Stimulated activated effector memory CD8-positive, alpha-beta T cell treated with anti-CD3 and anti-CD28 coated beads, Interleukin-12 subunit alpha, Interleukin-12 subunit beta, amount 100 ng/mL, for 72 hours (primary cell): ENCODE data around the gene SHROOM2.
A peak's percentile ranks its signal among the peaks of the same experiment; 100 is the strongest.

Experiments
- ATAC-seq: fragments of 150-1000 bp; cut with Tn5 transposase; 2 replicates; pipeline ENCODE4 v1.10.0; 2021
- DNase-seq, 2 donors: peaks; one replicate each; pipeline ENCODE4 v3.0.0; 2021 to 2022; ENCODE audit warnings: low spot score in 2 of 2
- H3K27ac Mint-ChIP-seq: one replicate; pipeline ENCODE4 v1.8.0; 2022; ENCODE audit warnings: mild to moderate bottlenecking, mixed read lengths
- H3K36me3 Mint-ChIP-seq: one replicate; pipeline ENCODE4 v1.8.0; 2022; ENCODE audit warnings: mild to moderate bottlenecking, mixed read lengths
- H3K4me1 Mint-ChIP-seq: one replicate; pipeline ENCODE4 v1.8.0; 2022; ENCODE audit warnings: mixed read lengths
- H3K4me3 Mint-ChIP-seq: one replicate; pipeline ENCODE4 v1.8.0; 2022; ENCODE audit warnings: mild to moderate bottlenecking, mixed read lengths
- H3K9me3 Mint-ChIP-seq: one replicate; pipeline ENCODE4 v1.8.0; 2022; ENCODE audit warnings: mixed read lengths

Gene SHROOM2, protein sequence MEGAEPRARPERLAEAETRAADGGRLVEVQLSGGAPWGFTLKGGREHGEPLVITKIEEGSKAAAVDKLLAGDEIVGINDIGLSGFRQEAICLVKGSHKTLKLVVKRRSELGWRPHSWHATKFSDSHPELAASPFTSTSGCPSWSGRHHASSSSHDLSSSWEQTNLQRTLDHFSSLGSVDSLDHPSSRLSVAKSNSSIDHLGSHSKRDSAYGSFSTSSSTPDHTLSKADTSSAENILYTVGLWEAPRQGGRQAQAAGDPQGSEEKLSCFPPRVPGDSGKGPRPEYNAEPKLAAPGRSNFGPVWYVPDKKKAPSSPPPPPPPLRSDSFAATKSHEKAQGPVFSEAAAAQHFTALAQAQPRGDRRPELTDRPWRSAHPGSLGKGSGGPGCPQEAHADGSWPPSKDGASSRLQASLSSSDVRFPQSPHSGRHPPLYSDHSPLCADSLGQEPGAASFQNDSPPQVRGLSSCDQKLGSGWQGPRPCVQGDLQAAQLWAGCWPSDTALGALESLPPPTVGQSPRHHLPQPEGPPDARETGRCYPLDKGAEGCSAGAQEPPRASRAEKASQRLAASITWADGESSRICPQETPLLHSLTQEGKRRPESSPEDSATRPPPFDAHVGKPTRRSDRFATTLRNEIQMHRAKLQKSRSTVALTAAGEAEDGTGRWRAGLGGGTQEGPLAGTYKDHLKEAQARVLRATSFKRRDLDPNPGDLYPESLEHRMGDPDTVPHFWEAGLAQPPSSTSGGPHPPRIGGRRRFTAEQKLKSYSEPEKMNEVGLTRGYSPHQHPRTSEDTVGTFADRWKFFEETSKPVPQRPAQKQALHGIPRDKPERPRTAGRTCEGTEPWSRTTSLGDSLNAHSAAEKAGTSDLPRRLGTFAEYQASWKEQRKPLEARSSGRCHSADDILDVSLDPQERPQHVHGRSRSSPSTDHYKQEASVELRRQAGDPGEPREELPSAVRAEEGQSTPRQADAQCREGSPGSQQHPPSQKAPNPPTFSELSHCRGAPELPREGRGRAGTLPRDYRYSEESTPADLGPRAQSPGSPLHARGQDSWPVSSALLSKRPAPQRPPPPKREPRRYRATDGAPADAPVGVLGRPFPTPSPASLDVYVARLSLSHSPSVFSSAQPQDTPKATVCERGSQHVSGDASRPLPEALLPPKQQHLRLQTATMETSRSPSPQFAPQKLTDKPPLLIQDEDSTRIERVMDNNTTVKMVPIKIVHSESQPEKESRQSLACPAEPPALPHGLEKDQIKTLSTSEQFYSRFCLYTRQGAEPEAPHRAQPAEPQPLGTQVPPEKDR (N-terminal part only)

DNA sequence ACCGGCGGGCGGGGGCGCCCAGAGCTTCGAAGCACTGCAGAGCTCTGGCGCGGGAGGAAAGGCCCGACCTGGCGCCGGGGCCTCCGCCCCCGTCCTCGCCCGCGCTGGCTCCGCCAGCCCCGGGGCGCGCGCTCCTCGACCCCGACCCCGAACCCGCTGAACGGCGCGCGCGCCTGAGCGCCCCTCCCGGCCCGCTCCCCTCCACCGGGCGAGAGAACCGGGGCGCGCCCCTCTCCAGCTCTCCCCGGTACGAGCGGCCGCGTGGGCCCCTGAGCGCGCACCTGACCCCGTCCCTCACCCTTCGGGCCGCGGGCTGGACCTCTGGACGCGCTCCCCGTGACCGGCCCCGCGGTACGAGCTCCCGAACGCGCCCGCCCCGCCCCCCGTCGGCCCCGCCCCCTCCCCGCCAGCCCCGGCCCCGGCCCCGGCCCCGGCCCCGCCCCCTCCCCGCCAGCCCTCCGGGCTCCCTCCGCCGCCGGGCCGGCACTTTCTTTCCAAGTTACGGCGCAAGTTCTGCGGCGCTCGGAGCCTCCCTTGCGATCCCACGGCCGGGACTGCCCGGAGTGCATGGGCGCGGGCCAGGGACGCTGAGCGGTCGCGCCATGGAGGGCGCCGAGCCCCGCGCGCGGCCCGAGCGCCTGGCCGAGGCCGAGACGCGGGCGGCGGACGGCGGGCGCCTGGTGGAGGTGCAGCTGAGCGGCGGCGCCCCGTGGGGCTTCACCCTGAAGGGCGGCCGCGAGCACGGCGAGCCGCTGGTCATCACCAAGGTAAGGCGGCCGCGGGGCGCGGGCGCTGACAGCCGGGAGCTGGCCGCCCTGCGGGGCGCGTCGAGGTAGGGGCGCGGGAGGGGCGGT, at the start of gene SHROOM2:
SHROOM2 (plus strand) TSS at position 486 of the 854 bp plus-strand sequence; CDS start at position 603, 117 bp downstream.
- DNase-seq (no peak), ATAC-seq (no peak)
- no peak within 1 kb of the TSS for H3K27ac Mint-ChIP-seq
- H3K36me3 Mint-ChIP-seq: no peaks in the 10 kb centered on the region
- H3K9me3 Mint-ChIP-seq: no peaks in the 10 kb centered on the region
- H3K4me3 Mint-ChIP-seq: peak within 1 kb of the TSS; percentile 26
- no peaks in the 10 kb centered on the region for H3K4me1 Mint-ChIP-seq

DNA sequence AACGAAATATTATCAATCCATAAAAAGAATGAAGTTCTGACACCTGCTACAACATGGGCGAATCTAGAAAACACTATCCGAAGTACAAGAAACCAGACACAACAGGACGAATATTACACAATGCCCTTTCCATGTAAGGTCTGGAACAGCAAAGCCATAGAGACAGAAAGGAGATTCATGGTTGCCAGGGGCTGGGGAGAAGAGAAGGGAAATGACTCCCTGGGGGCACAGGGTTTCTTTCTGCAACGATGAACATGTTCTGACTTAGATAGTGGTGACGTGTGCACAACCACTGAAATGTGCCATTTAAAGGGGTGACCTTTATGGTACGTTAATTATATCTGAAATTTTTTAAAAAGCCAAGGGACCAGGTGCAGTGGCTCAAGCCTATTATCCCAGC, 48.9 kb upstream of the SHROOM2 start:
- H3K4me3 Mint-ChIP-seq: no peak overlapping the region
- no peak overlapping the region for H3K27ac Mint-ChIP-seq
- no peaks in the 10 kb centered on the region for H3K4me1 Mint-ChIP-seq
- H3K36me3 Mint-ChIP-seq: no peaks in the 10 kb centered on the region
- H3K9me3 Mint-ChIP-seq: no peaks in the 10 kb centered on the region
- no peak for ATAC-seq
- DNase-seq: no peak

DNA sequence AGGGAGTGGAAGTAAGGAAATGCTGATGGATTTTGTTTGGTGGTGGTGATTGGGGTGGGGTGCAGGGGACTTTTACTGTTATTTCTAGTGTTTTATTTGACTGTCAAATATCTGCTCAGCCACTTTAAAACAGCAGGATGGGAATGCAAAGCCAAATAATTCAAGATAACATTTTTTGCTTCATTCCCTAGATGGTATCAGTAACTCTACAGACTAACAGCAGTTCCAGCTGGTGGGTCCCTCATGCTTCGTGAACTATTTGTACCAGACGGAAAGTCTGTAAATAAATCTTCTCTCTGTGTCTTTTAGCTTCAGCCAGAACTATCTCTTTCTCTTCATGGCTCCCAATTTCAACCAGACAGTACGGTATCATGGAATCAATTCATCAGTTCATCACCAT, 48.1 kb upstream of the SHROOM2 start:
- DNase-seq (no peak), ATAC-seq (no peak)
- Mint-ChIP-seq H3K4me3 (no peak overlapping the region), H3K27ac (no peak overlapping the region), H3K9me3 (no peaks in the 10 kb centered on the region), H3K36me3 (no peaks in the 10 kb centered on the region), H3K4me1 (no peaks in the 10 kb centered on the region)

DNA sequence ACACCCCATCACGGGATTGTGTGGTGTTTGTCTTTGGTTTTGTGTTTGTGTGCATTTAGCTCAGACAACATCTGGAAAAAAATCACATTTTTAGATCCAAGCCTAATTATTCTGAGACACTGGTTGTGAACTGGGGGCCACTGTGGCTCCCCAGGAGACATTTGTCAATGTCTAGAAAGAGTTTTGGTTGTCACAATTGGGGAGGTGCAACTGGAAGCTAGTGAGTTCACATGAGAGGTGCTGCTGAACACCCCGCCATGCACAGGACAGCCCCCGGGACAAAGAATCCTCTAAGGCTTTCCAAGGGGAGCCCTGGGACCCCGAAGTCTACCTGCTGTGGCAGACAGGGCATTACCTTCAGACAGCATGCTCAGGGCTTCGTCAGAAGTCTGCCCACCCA, 47.1 kb upstream of the SHROOM2 start:
- H3K4me3 Mint-ChIP-seq: no peak overlapping the region
- no peak for DNase-seq
- H3K4me1 Mint-ChIP-seq: no peaks in the 10 kb centered on the region
- no peaks in the 10 kb centered on the region for H3K9me3 Mint-ChIP-seq
- H3K36me3 Mint-ChIP-seq: no peaks in the 10 kb centered on the region
- ATAC-seq: no peak
- H3K27ac Mint-ChIP-seq: no peak overlapping the region

DNA sequence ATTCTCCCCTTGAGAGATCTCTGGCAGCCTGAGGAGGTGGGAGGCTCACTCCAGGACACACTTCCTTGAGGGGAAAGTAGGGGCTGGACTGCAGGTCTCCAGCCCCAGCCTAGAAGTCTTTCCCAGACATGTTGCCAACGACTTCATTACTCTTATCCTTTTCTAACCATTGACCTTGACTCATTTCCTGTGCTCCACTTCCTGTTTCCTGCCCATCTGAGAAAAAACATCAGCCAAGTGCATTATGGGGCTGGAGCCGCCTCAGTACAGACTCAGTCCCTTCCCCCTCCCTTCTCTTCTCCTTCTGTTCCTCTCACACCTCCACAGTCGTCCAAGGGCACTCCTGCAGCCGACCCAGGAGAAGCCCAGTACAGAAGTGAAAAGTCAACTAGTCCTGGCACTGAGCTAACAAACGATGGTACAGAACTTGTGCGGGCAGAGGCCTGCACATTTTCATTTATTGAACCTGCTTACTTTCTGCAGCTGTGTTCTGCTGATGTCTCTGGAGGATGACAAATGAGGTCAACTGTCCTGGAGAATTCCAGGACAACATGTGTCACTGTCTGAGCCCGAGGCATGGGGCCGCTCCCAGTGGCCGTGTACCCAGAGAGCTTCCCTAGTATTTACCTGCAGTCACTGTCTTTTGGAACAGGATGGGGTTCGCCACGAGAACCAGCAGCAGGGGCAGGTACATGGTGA, 40.7 kb upstream of the SHROOM2 start:
- ATAC-seq: no peak
- H3K36me3 Mint-ChIP-seq: no peaks in the 10 kb centered on the region
- peak overlapping the region; percentile 74 for H3K27ac Mint-ChIP-seq
- H3K4me3 Mint-ChIP-seq: no peak overlapping the region
- peaks cover 19% of the 10 kb centered on the region for H3K4me1 Mint-ChIP-seq
- peaks cover 2% of the 10 kb centered on the region for H3K9me3 Mint-ChIP-seq
- DNase-seq: no peak

DNA sequence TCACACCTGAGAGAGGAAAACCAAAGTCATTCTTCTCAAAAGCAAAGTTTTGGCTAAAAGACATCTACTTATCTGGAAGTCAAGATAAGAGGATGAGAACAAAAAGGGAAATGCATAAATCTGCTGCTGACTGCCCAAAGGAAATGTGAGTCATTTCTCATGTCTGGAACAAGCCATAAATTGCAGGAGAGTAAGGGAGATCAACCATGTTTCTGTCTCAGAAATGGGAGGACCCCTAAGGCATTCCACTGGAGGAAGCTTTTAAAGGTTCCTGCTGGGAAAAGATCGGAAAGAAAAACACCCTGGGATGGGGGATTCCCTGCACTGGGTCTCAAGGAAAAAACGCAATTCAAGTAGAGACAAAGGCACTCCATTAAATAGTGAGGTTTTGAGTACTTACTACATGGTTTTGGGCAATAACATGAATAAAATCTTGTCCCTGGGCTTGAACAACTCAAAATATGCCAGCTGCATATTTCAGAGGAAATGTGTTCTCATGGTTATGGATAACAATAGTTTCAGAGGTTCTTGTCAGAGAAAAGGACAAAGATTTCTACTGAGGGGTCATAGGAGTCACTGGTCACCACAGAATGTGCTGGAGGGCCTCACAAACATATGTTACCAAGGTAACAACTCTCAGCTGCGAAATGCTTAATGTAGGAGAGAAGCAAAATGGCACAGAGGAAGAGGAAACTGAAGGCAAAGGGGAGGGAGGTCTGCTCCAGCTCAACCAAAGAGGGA, 39.9 kb upstream of the SHROOM2 start:
- no peaks in the 10 kb centered on the region for H3K36me3 Mint-ChIP-seq
- peaks cover 19% of the 10 kb centered on the region for H3K4me1 Mint-ChIP-seq
- ATAC-seq (no peak), DNase-seq (no peak)
- no peak overlapping the region for H3K27ac Mint-ChIP-seq
- H3K4me3 Mint-ChIP-seq: no peak overlapping the region
- peaks cover 2% of the 10 kb centered on the region for H3K9me3 Mint-ChIP-seq

DNA sequence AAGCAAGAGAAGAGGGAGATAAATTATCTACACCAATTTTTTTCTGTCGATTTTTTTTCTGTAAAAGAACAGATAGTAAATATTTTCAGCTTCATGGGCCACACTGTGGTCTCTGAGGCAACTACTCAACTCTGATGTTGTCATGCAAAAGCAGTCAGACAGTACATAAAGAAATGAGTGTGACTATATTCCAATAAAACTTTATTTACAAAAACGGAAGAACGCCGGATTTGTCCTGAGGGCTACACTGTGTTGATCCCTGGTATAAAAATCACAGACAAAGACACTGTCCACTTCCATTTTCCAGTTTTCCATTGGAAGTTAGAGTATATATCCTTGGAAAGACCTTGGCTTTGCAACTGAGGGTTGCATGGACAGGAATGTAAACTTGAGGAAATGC, 38.6 kb upstream of the SHROOM2 start:
- H3K27ac Mint-ChIP-seq: no peak overlapping the region
- ATAC-seq (no peak), DNase-seq (no peak)
- peaks cover 2% of the 10 kb centered on the region for H3K9me3 Mint-ChIP-seq
- H3K4me1 Mint-ChIP-seq: peaks cover 19% of the 10 kb centered on the region
- no peaks in the 10 kb centered on the region for H3K36me3 Mint-ChIP-seq
- no peak overlapping the region for H3K4me3 Mint-ChIP-seq

DNA sequence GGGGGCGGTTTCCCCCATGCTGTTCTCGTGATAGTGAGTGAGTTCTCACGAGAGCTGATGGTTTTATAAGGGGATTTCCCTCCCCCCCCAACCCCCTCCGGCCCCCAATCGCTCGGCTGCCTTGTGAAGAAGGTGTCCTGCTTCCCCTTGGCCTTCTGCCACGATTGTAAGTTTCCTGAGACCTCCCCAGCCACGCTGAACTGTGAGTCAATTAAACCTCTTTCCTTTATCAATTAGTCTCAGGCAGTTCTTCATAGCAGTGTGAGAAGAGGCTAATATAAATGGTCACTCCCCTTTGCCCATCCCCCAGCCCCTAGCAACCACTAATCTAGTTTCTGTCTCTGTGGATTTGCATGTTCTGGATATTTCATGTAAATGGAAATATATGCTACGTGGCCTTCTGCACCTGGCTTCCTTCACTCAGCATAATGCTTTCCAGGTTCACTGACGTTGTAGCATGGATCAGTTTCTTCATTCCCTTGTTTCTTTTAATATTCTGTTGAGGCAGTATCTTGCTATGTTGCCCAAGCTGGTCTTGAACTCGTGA, 37.0 kb upstream of the SHROOM2 start:
- peaks cover 2% of the 10 kb centered on the region for H3K9me3 Mint-ChIP-seq
- H3K4me3 Mint-ChIP-seq: no peak overlapping the region
- peaks cover 19% of the 10 kb centered on the region for H3K4me1 Mint-ChIP-seq
- H3K36me3 Mint-ChIP-seq: no peaks in the 10 kb centered on the region
- no peak overlapping the region for H3K27ac Mint-ChIP-seq
- ATAC-seq (no peak), DNase-seq (no peak)

DNA sequence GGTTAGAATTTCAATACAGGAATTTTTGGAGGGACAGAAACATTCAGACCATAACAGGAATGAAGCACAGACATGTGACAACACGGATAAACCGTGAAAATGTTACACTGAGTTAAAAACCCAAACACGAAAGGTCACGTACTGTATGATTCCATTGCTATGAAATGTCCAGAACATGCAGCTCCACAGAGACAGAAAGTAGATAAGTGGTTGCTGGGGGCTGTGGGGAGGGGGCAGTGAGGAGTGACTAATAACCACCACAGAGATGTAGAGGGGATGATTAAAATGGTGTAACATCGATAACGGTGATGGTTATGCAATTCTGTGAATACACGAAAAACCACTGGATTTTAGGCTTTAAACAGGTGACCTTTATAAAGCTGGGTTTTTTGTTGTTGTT, 28.9 kb upstream of the SHROOM2 start:
- ATAC-seq (no peak), DNase-seq (no peak)
- Mint-ChIP-seq H3K4me3 (no peak overlapping the region), H3K27ac (no peak overlapping the region), H3K36me3 (no peaks in the 10 kb centered on the region), H3K4me1 (no peaks in the 10 kb centered on the region), H3K9me3 (no peaks in the 10 kb centered on the region)

DNA sequence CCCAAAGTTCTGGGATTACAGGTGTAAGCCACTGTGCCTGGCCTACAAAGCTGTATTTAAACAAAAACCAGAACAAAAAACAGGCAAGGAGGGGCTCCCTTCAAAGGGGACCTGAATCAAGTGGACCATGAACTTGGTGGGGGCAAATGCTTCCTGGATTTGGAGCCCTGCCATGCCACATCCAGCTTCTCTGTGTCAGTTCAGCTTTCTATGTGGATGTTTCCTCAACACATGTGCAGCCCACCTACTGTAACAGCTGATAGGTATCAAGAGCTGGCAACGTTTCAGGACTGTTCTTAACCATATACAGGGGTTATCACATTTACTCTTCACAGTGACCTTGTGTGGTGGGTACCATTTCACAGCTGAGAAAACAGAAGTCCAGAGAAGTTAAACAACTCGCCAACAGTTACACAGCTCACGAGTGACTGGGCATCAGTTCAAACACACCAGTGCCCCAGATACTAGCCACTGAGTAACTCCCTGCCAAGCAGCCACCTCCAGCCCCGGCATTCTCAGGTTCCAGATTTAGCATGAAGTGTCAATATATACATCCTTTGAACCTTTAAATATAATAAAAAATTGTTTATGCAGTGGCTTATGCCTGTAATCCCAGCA, 28.1 kb upstream of the SHROOM2 start:
- H3K9me3 Mint-ChIP-seq: no peaks in the 10 kb centered on the region
- H3K4me3 Mint-ChIP-seq: no peak overlapping the region
- H3K36me3 Mint-ChIP-seq: no peaks in the 10 kb centered on the region
- no peak overlapping the region for H3K27ac Mint-ChIP-seq
- DNase-seq (no peak), ATAC-seq (no peak)
- no peaks in the 10 kb centered on the region for H3K4me1 Mint-ChIP-seq

DNA sequence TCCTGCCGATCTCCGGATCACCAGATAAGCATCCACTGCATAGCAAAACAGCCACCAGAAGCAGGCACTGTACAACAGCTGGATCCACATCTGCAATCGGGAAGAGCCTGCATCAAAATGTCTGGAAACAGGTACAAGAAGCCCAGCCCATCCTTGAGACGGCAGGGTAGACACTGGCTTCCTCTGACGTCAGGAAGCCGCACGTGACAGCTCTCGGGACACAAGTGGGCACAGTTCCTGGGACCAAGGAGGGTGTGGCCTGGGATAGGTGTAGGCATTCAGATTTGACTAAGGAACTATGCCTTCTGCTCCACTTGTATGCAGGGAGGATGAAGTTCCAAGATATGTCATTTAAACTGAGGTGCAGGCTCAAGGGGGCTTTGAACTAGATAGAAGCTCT, 26.9 kb upstream of the SHROOM2 start:
- no peaks in the 10 kb centered on the region for H3K4me1 Mint-ChIP-seq
- DNase-seq: no peak
- no peak overlapping the region for H3K27ac Mint-ChIP-seq
- H3K9me3 Mint-ChIP-seq: no peaks in the 10 kb centered on the region
- H3K36me3 Mint-ChIP-seq: no peaks in the 10 kb centered on the region
- H3K4me3 Mint-ChIP-seq: no peak overlapping the region
- ATAC-seq: no peak

DNA sequence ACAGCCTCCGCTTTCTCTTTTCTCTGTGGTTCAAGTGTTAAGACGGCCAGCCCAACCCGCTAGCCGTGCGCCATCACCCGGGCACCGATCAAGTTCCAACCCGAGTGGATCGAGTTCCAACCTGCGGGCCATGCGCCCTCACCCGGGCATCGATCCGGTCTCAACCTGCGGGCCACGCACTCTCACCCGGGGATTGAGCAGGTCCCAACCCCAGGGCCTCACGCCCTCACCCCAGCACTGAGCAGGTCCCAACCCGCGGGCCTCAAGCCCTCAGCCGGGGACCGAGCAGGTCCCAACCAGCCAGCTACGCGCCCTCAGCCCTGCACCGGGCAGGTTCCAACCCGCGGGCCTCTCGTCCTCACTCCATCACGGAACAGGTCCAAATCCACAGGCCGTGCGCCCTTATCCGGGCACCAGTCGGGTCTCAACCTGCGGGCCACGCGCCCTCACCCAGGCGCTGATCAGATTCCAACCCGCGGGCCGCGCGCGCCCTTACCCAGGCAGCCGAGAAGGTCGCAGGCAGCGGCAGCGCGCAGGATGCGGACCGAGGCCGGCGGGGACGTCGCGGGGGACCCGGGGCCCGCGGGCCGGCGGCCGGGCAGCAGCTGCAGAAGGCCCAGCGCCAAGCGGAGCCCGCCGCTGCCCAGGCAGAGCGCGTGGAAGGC, 21.0 kb upstream of the SHROOM2 start:
- Mint-ChIP-seq H3K4me3 (no peak overlapping the region), H3K27ac (no peak overlapping the region), H3K9me3 (no peaks in the 10 kb centered on the region), H3K36me3 (no peaks in the 10 kb centered on the region), H3K4me1 (no peaks in the 10 kb centered on the region)
- no peak for ATAC-seq
- no peak for DNase-seq

DNA sequence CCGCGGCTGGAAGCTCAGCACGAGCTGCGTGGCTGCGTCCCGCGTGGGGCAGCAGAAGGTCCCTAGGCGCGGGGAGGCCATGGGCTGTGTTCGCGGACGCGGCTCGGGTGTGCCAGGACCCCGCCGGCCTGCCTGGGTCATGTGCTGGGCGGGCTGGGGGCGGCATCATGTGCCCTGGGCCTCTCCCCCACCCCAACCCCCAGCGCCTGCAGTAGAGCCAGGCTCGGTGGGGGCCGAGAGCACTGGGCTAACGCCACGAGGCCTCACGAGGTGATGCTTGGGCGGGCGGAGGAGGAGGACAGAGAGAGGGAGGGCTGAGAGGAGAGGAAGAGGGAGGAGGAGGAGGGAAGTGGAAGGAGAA, 20.5 kb upstream of the SHROOM2 start, which contains the start of gene GPR143:
GPR143 (minus strand) TSS at position 111 of the 361 bp plus-strand sequence; CDS start at position 81, 30 bp downstream.
- H3K4me1 Mint-ChIP-seq: no peaks in the 10 kb centered on the region
- no peaks in the 10 kb centered on the region for H3K36me3 Mint-ChIP-seq
- no peak within 1 kb of the TSS for H3K27ac Mint-ChIP-seq
- no peaks in the 10 kb centered on the region for H3K9me3 Mint-ChIP-seq
- no peak within 1 kb of the TSS for H3K4me3 Mint-ChIP-seq
- no peak for DNase-seq
- no peak for ATAC-seq
